Caco-2 (cell line): ENCODE data around the gene PPP2R2B. TPM values are rescaled to one million over a fixed set of nuclear protein-coding genes. Genes with fewer than 3 reads are reported as not detected.

Source experiments
- BruUV-seq: library from RNA; stranded (reverse); fragments of 400-500 nt; replicated peaks from 2 replicates; lab custom pipeline; 2021; lab: Mats Ljungman, UMichigan
- CTCF ChIA-PET: fragments of 300-600 bp; sonication (Branson Sonifier 250); formaldehyde crosslinking; loops from one replicate; lab custom pipeline; 2022; ENCODE audit warnings: antibody characterized with exemption; lab: Charles Lee
- POLR2A ChIA-PET: fragments of 300-600 bp; sonication (Branson Sonifier 250); formaldehyde crosslinking; loops from one replicate; lab custom pipeline; 2022; ENCODE audit warnings: antibody characterized with exemption; lab: Charles Lee
- DNase-seq, 2 experiments: peaks; one replicate each; pipeline versions ENCODE4 v3.0.0 to v3.0.0-alpha.2; 2020 to 2022
- H3K27me3 ChIP-seq: replicated peaks from 2 replicates; pipeline ENCODE4 v1.6.0; 2011; ENCODE audit warnings: low read length; ENCODE audit not compliant: control insufficient read depth, insufficient read depth
- H3K36me3 ChIP-seq: 2 replicates; pipeline ENCODE4 v1.5.1; 2011; ENCODE audit warnings: low read length; ENCODE audit not compliant: control insufficient read depth, insufficient read depth
- H3K4me1 ChIP-seq: fragments of 250-450 bp; sonication (Bioruptor Pico); 2 replicates; pipeline ENCODE4 v1.5.1; 2020; ENCODE audit warnings: mild to moderate bottlenecking
- H3K4me3 ChIP-seq: 2 replicates; pipeline ENCODE4 v1.5.1; 2011; ENCODE audit warnings: low read depth, mild to moderate bottlenecking, control low read depth, low read length
- H3K9me3 ChIP-seq: fragments of 250-450 bp; sonication (Bioruptor Pico); 2 replicates; pipeline ENCODE4 v1.5.1; 2020; ENCODE audit warnings: mild to moderate bottlenecking, moderate library complexity
- H3K27ac Mint-ChIP-seq: one replicate; pipeline ENCODE4 v1.8.0; 2022; ENCODE audit warnings: mixed read lengths; ENCODE audit not compliant: unreplicated experiment
- H3K27me3 Mint-ChIP-seq: one replicate; pipeline ENCODE4 v1.8.0; 2022; ENCODE audit warnings: mixed read lengths; ENCODE audit not compliant: insufficient read depth, unreplicated experiment
- H3K36me3 Mint-ChIP-seq: one replicate; pipeline ENCODE4 v1.8.0; 2022; ENCODE audit warnings: mild to moderate bottlenecking, mixed read lengths; ENCODE audit not compliant: insufficient read depth, unreplicated experiment
- H3K4me1 Mint-ChIP-seq: one replicate; pipeline ENCODE4 v1.8.0; 2022; ENCODE audit warnings: low read depth, mixed read lengths; ENCODE audit not compliant: unreplicated experiment
- H3K4me3 Mint-ChIP-seq: one replicate; pipeline ENCODE4 v1.8.0; 2022; ENCODE audit warnings: mild to moderate bottlenecking, moderate library complexity, mixed read lengths; ENCODE audit not compliant: unreplicated experiment
- H3K9me3 Mint-ChIP-seq: one replicate; pipeline ENCODE4 v1.8.0; 2022; ENCODE audit warnings: mixed read lengths; ENCODE audit not compliant: unreplicated experiment
- CTCF ChIP-seq, 2 experiments: fragments of 200-600 bp in 1 of 2; IDR thresholded peaks; 1 replicate in 1 of 2; 2 replicates in 1 of 2; pipeline versions ENCODE4 v1.5.1 to v1.8.0; 2011 to 2022; ENCODE audit warnings: antibody characterized with exemption in 1 of 2, control low read depth in 1 of 2, inconsistent platforms in 1 of 2, low read depth in 1 of 2, low read length in 1 of 2, mild to moderate bottlenecking in 1 of 2, moderate library complexity in 1 of 2; ENCODE audit not compliant: insufficient read depth in 1 of 2, severe bottlenecking in 1 of 2, unreplicated experiment in 1 of 2
- intact Hi-C: fragments of 100-400 bp; cut with micrococcal nuclease; formaldehyde crosslinking; loops from one replicate; pipeline ENCODE4 v1.10.0; 2022; ENCODE audit not compliant: unreplicated experiment
- total RNA-seq: library from RNA; stranded (reverse); gene quantifications from 2 replicates; pipeline ENCODE4 v1.2.3, GENCODE V29; 2022

Gene PPP2R2B
- total RNA-seq, 1 experiment from 2014 or later: 9.8 TPM

GRCh38 chr5:146755793-146756192, 122.8 kb downstream of the PPP2R2B start:
- no TSS peak for BruUV-seq
- Mint-ChIP-seq H3K9me3 (no peaks in the 10 kb centered on the region), H3K27ac (no peak overlapping the region), H3K4me3 (no peak overlapping the region), H3K36me3 (no peaks in the 10 kb centered on the region), H3K4me1 (no peaks in the 10 kb centered on the region), H3K27me3 (peaks cover 2% of the 10 kb centered on the region)
- H3K4me1 ChIP-seq: peaks cover 3% of the 10 kb centered on the region; the same call in 1 of the 2 replicates
- POLR2A ChIA-PET: no interaction called here
- H3K9me3 ChIP-seq: no peaks in the 10 kb centered on the region
- CTCF ChIA-PET: no interaction called here
- H3K4me3 ChIP-seq: no peak overlapping the region
- no peaks in the 10 kb centered on the region for H3K36me3 ChIP-seq
- no peaks in the 10 kb centered on the region for H3K27me3 ChIP-seq
- intact Hi-C loops: no loop called here
- no peak for TF ChIP-seq CTCF (IDR thresholded peaks at IDR 0.05; ENCODE audit: insufficient read depth in 1 of 2, low read depth in 1 of 2, low read length in 1 of 2, severe bottlenecking in 1 of 2, unreplicated experiment in 1 of 2)
- DNase-seq: peak in 1 of 2 experiments; percentile 25

GRCh38 chr5:146754621-146755020, 123.9 kb downstream of the PPP2R2B start:
- no peaks in the 10 kb centered on the region for H3K36me3 Mint-ChIP-seq
- ChIA-PET POLR2A (no interaction called here), CTCF (interaction anchor here (0.7 kb wide), 1 partner anchor 192 kb away, joined by 3 read pairs; no protein-coding TSS in a partner anchor)
- intact Hi-C loops: no loop called here
- Histone ChIP-seq H3K4me3 (no peak overlapping the region), H3K36me3 (no peaks in the 10 kb centered on the region), H3K27me3 (no peaks in the 10 kb centered on the region), H3K9me3 (no peaks in the 10 kb centered on the region), H3K4me1 (peaks cover 3% of the 10 kb centered on the region; the same call in 1 of the 2 replicates)
- H3K27me3 Mint-ChIP-seq: peaks cover 2% of the 10 kb centered on the region
- DNase-seq: no peak
- no peak for TF ChIP-seq CTCF (IDR thresholded peaks at IDR 0.05; ENCODE audit: insufficient read depth in 1 of 2, low read depth in 1 of 2, low read length in 1 of 2, severe bottlenecking in 1 of 2, unreplicated experiment in 1 of 2)
- no peak overlapping the region for H3K4me3 Mint-ChIP-seq
- no peaks in the 10 kb centered on the region for H3K9me3 Mint-ChIP-seq
- H3K4me1 Mint-ChIP-seq: no peaks in the 10 kb centered on the region
- no TSS peak for BruUV-seq
- no peak overlapping the region for H3K27ac Mint-ChIP-seq

- H3K27me3 ChIP-seq: no peaks in the 10 kb centered on the region
- H3K27me3 Mint-ChIP-seq: peaks cover 2% of the 10 kb centered on the region
- H3K4me3 ChIP-seq: no peak overlapping the region
- H3K4me1 Mint-ChIP-seq: no peaks in the 10 kb centered on the region
- intact Hi-C loops: no loop called here
- no TSS peak for BruUV-seq
- no peak for TF ChIP-seq CTCF (IDR thresholded peaks at IDR 0.05; ENCODE audit: insufficient read depth in 1 of 2, low read depth in 1 of 2, low read length in 1 of 2, severe bottlenecking in 1 of 2, unreplicated experiment in 1 of 2)
- H3K4me3 Mint-ChIP-seq: no peak overlapping the region
- no peaks in the 10 kb centered on the region for H3K36me3 Mint-ChIP-seq
- ChIA-PET CTCF (no interaction called here), POLR2A (no interaction called here)
- DNase-seq: no peak
- no peaks in the 10 kb centered on the region for H3K9me3 Mint-ChIP-seq
- 0 out of 2 replicates have a peak, but pooled peaks cover under 1% of the 10 kb centered on the region for H3K9me3 ChIP-seq
- H3K4me1 ChIP-seq: peaks cover 3% of the 10 kb centered on the region; the same call in 1 of the 2 replicates
- H3K36me3 ChIP-seq: no peaks in the 10 kb centered on the region
- H3K27ac Mint-ChIP-seq: no peak overlapping the region
These were observed 124.9 kb downstream of the PPP2R2B start for GRCh38 chr5:146753641-146754040.
